Sigmoid colon (tissue), 4 donors: Measurements from ENCODE around the gene HSPG2.

ENCODE experiments used
- EP300 ChIP-seq, 4 donors: sonication (generic); formaldehyde crosslinking; IDR thresholded peaks; one replicate each; pipeline ENCODE4 v1.6.1; 2017; ENCODE audit warnings: antibody characterized with exemption in 4 of 4
- POLR2A ChIP-seq, 2 donors: fragments of 450-650 bp; IDR thresholded peaks; one replicate each; pipeline ENCODE4 v1.6.1; 2016; ENCODE audit warnings: antibody characterized with exemption in 2 of 2, mild to moderate bottlenecking in 2 of 2, moderate library complexity in 2 of 2
- POLR2AphosphoS5 ChIP-seq, 4 donors: sonication (generic); formaldehyde crosslinking; IDR thresholded peaks; one replicate each; pipeline ENCODE4 v1.6.1; 2017; ENCODE audit warnings: antibody characterized with exemption in 4 of 4
- TF ChIP-seq, protein P1 (sequence below), 4 experiments: fragments of 450-650 bp in 3 of 4; fragments of 200-600 bp in 1 of 4; IDR thresholded peaks; one replicate each; pipeline ENCODE4 v1.5.1; 2016 to 2019; ENCODE audit warnings: antibody characterized with exemption in 4 of 4, mild to moderate bottlenecking in 3 of 4, moderate library complexity in 2 of 4

DNA sequence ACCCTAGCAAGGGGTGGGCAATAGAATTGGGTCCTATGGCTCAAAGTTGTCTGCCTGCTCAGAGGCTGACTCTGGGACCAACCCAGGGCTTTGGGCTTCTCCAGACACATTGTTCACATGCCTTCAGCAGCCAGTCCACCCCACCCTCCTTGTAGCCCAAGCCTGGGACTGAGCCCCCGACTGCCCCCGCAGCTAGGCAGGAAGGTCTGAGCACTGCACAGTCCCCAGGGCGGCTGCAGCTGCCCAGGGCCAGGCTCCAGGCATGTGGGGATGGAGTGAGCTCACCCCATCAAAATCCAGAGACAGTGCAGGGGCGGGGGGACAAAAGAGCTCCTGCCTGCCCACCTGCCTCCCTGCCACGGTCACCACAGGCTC is 35.6 kb downstream of the HSPG2 start:
- no peak for TF ChIP-seq POLR2A (IDR thresholded peaks at IDR 0.05)
- TF ChIP-seq, protein P1, sequence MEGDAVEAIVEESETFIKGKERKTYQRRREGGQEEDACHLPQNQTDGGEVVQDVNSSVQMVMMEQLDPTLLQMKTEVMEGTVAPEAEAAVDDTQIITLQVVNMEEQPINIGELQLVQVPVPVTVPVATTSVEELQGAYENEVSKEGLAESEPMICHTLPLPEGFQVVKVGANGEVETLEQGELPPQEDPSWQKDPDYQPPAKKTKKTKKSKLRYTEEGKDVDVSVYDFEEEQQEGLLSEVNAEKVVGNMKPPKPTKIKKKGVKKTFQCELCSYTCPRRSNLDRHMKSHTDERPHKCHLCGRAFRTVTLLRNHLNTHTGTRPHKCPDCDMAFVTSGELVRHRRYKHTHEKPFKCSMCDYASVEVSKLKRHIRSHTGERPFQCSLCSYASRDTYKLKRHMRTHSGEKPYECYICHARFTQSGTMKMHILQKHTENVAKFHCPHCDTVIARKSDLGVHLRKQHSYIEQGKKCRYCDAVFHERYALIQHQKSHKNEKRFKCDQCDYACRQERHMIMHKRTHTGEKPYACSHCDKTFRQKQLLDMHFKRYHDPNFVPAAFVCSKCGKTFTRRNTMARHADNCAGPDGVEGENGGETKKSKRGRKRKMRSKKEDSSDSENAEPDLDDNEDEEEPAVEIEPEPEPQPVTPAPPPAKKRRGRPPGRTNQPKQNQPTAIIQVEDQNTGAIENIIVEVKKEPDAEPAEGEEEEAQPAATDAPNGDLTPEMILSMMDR (IDR thresholded peaks at IDR 0.05) = no peak
- TF ChIP-seq POLR2AphosphoS5 (IDR thresholded peaks at IDR 0.05) = peak in 1 of 4 donors; percentile 19
- TF ChIP-seq EP300 (IDR thresholded peaks at IDR 0.05) = no peak
